GM19452 (cell line): ENCODE measurements around the gene SPTLC3.

Source experiments
- ATAC-seq: cut with Tn5 transposase; IDR thresholded peaks from one replicate; pipeline ENCODE4 v1.9.1; 2021; ENCODE audit not compliant: unreplicated experiment

SPTLC3 gene

DNA sequence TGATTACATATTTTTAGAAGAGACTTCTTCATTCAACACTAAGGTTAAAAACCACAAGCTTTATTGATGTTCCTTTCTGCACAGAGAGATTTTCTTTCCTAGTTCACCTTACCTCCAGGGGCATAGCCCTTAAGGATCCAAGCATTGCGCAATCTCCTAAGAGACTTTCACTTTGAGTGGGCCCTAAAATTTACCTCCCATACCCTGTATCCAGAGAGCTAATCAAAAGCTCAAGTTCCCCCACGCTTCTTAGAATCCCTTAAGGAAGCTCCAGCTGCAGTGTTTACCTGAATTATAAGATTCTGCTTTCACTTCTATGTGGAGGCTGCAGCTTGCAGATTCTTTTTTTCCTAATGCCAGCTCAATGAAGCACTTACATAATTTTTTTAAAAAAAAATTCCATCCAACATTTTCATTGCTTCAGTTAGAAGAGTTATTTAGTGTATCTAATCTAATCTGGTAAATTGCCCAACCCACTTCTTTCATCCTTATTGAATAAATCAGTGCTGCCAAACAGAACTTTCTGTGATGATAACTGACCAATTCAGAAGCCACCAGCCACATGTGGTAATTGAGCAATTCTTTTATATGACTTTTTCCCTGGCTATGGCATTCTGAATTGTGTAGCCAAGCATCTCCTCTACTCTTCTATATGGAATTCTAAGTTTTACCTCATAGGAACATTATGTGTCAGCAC, 24.6 kb upstream of the SPTLC3 start:
- no peak for ATAC-seq

GRCh38 chr20:12984863-12985262, 23.9 kb upstream of the SPTLC3 start:
- ATAC-seq, result no peak

GRCh38 chr20:12987261-12987660, 21.5 kb upstream of the SPTLC3 start:
- no peak for ATAC-seq

DNA sequence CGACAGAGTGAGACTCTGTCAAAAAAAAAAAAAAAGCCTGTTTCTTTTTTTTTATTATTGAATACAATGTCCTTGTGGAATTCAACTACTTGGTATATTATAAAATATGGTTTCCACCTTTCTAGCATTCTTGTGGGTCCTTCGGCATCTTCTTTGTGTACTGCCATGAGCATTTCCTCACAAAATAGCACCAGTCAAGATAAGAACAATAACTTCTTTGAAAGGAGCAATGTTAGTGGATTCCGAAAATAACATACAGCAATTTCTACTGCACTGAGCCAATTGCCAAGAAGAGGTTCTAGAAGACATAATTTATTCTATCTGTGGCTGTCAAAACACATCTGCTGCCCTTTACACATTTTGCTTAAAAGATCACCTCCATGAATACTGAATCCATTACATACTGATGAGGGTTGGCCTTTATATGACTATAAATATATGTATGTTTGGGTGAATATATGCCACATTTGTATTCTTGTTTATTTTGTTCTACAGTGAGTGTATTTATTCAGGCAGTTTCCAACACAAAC, 19.1 kb upstream of the SPTLC3 start:
- ATAC-seq, result no peak

DNA sequence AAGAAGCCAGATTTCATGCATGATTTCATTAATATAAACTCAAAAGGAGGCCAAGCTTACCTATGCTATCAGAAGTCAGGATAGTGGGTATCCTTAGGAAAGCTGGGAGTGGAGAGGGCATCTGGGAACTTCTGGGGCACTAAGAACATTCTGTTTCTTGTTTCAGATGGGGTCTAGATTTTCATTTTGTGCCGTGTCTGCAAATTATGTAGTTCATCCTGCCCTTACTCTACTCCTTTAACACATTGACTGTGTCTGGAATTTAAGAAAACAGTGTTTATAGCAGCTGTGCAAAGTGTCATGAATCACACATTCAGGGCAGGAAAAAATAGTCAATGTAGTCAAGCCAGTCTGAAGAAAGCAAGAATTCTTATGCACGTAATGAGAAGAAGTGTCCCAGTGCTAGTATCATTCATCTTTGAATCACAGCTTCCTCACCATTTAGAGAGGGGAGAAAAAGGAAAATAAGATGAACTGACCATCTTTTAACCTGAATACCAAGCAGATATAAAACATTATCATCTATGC, 11.6 kb upstream of the SPTLC3 start:
- no peak for ATAC-seq

DNA sequence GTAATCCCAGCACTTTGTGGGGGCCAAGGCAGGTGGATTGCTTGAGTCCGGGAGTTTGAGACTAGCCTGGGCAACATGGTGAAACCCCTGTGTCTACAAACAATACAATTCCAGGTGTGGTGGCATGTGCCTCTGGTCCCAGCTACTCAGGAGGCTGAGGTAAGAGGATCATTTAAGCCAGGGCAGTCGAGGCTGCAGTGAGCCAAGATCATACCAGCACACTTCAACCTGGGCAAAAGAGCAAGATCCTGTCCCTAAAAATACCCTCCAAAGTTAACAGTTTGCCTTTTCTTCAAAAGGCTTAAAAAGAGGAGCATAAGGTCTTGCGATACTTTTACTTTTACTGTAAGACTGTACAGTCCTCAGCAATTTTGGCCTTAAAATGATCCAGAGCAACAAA, 10.7 kb upstream of the SPTLC3 start:
- no peak for ATAC-seq

- no peak for ATAC-seq
Measured at GRCh38 chr20:12999201-12999600, 9.6 kb upstream of the SPTLC3 start.

GRCh38 chr20:13002251-13002650, 6.5 kb upstream of the SPTLC3 start:
- ATAC-seq, result no peak

GRCh38 chr20:13006825-13007224, 1.9 kb upstream of the SPTLC3 start:
- no peak for ATAC-seq

DNA sequence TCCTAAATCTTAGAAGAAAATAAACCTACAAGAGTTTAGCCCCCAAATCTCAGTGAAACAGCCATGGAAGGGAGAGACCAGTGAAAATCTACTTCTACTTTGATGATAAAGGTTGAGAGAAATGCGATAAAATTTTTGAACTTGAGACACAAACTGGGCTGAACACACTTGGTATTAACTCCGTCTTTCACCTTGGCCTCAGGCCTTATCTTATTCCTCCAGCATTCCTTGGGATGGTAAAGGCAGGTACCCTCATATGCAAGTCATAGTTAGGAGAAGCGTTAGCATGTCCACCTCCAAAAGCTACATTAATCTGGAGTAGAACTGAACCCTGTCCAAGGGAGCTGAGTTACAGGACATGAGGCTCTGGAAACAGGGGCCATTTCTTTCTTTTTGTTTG, 1.2 kb upstream of the SPTLC3 start:
- no peak for ATAC-seq

- ATAC-seq, result peak; percentile 96
Measured at GRCh38 chr20:13009682-13010406, 1.1 kb downstream of the SPTLC3 start.

- ATAC-seq, result no peak
Measured at GRCh38 chr20:13012886-13013285, 4.1 kb downstream of the SPTLC3 start.

GRCh38 chr20:13013411-13013810, 4.6 kb downstream of the SPTLC3 start:
- no peak for ATAC-seq

GRCh38 chr20:13017235-13017634, 8.5 kb downstream of the SPTLC3 start:
- no peak for ATAC-seq

GRCh38 chr20:13017883-13018535, 9.2 kb downstream of the SPTLC3 start:
- ATAC-seq, result no peak

DNA sequence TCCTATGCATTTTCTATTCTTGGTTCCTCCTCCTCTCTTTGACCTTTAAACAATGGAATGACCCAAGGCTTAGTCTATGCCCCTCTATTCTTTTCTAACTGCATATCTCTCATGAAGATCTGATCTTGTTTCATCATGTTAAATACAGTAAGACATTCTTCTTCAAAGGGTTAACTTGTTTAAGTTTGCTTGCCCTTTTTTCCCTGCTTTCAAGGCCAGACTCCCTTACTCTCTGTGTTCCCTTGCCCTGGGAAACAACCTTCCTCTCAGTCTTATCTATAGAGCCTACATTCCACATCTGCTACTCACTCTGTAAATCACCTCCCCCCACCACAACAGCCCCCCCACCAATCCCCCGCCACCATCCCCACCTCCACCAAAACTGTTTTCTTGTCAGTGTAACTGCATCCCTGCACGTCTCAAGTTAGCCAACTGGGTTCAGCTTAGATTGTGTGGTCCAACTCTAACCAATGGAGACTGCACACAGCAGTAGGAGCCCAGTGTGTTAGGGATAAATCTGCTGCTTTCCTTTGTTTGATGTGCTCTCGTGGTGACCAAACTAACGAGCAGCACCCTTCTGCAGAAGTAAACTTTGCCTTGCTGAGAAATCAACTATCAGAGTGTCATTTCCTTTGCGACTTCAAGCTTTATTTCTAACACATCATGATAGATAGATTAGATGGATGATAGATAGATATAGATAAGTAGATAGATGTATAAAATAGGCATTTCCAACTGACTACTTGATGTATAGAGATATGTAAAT, 12.6 kb downstream of the SPTLC3 start:
- no peak for ATAC-seq

- no peak for ATAC-seq
Measured at GRCh38 chr20:13022401-13023155, 13.8 kb downstream of the SPTLC3 start.

- no peak for ATAC-seq
Measured at GRCh38 chr20:13024596-13024995, 15.8 kb downstream of the SPTLC3 start.

GRCh38 chr20:13025181-13025580, 16.4 kb downstream of the SPTLC3 start:
- ATAC-seq, result no peak

DNA sequence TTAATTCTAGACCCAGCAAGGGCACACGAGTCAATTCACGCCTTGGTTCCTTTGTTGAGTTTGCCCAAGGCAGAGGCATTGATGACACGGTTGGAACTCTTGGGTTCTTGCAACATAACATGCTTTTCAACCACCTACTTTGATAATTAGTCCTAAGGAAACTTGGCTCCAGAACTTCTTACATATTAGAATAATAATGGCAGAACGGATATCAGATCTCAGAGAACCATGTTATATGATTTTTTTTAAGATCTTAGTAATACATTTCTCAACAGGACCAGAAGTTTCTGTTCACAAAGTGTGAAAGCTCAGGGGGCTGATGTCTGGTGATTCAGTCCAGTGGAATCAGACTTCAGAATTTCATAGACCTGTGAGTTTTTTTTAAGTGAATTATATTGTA, 19.2 kb downstream of the SPTLC3 start:
- no peak for ATAC-seq
